Mesendoderm (in vitro differentiated cells): ENCODE results near the gene COL5A2.

Source experiments
- DNase-seq: peaks from one replicate; pipeline ENCODE4 v3.0.0; 2013
- H2AK5ac ChIP-seq: 2 replicates; pipeline ENCODE4 v1.6.1; 2013; ENCODE audit warnings: low read length, inconsistent platforms
- H2BK120ac ChIP-seq: 2 replicates; pipeline ENCODE4 v1.6.1; 2013; ENCODE audit warnings: low read depth, mild to moderate bottlenecking, low read length, moderate library complexity, mixed read lengths
- H2BK15ac ChIP-seq: replicated peaks from 2 replicates; pipeline ENCODE4 v1.6.1; 2013; ENCODE audit warnings: low read depth, mild to moderate bottlenecking, moderate library complexity
- H2BK5ac ChIP-seq: 2 replicates; pipeline ENCODE4 v1.6.1; 2013; ENCODE audit warnings: low read length, inconsistent platforms
- H3K18ac ChIP-seq: 2 replicates; pipeline ENCODE4 v1.6.1; 2013; ENCODE audit warnings: mild to moderate bottlenecking, low read length, mixed read lengths
- H3K23ac ChIP-seq: one replicate; pipeline ENCODE4 v1.6.1; 2013; ENCODE audit warnings: low read length
- H3K27ac ChIP-seq: 2 replicates; pipeline ENCODE4 v1.5.1; 2013; ENCODE audit warnings: low read depth, mild to moderate bottlenecking, inconsistent platforms, low read length, moderate library complexity
- H3K27me3 ChIP-seq: 2 replicates; pipeline ENCODE4 v1.6.1; 2013; ENCODE audit warnings: low read length, control low read depth, mild to moderate bottlenecking, inconsistent platforms; ENCODE audit not compliant: insufficient read depth, poor library complexity
- H3K36me3 ChIP-seq: 2 replicates; pipeline ENCODE4 v1.6.1; 2013; ENCODE audit warnings: low read length, inconsistent platforms; ENCODE audit not compliant: control insufficient read depth, insufficient read depth
- H3K4ac ChIP-seq: one replicate; pipeline ENCODE4 v1.6.1; 2013; ENCODE audit warnings: low read depth, mild to moderate bottlenecking, low read length, moderate library complexity
- H3K4me1 ChIP-seq: 2 replicates; pipeline ENCODE4 v1.6.1; 2013; ENCODE audit warnings: low read depth, low read length, inconsistent platforms; ENCODE audit not compliant: control insufficient read depth
- H3K4me2 ChIP-seq: 2 replicates; pipeline ENCODE4 v1.6.1; 2013; ENCODE audit warnings: low read length
- H3K4me3 ChIP-seq: 2 replicates; pipeline ENCODE4 v1.5.1; 2013; ENCODE audit warnings: mild to moderate bottlenecking, low read length
- H3K56ac ChIP-seq: one replicate; pipeline ENCODE4 v1.6.1; 2013; ENCODE audit warnings: low read length
- H3K79me1 ChIP-seq: 2 replicates; pipeline ENCODE4 v1.6.1; 2013; ENCODE audit warnings: low read length, inconsistent platforms
- H3K79me2 ChIP-seq: 2 replicates; pipeline ENCODE4 v1.6.1; 2013; ENCODE audit warnings: mild to moderate bottlenecking, low read length; ENCODE audit not compliant: control insufficient read depth, insufficient read depth
- H3K9ac ChIP-seq: 2 replicates; pipeline ENCODE4 v1.6.1; 2013; ENCODE audit warnings: low read length, inconsistent platforms
- H4K5ac ChIP-seq: one replicate; pipeline ENCODE4 v1.6.1; 2013; ENCODE audit warnings: low read length
- H4K8ac ChIP-seq: one replicate; pipeline ENCODE4 v1.6.1; 2013; ENCODE audit warnings: low read depth, mild to moderate bottlenecking, control low read depth, low read length, moderate library complexity
- WGBS: extraction: QIAGEN DNeasy Blood & Tissue Kit; methylation state at CpG from one replicate; pipeline ENCODE4 v1.1.7; 2013; ENCODE audit warnings: low lambda C conversion rate, missing lambda C conversion rate; ENCODE audit not compliant: insufficient coverage; ENCODE audit errors: extremely low coverage; 5-methylcytosine and 5-hydroxymethylcytosine counted together

COL5A2 gene

DNA sequence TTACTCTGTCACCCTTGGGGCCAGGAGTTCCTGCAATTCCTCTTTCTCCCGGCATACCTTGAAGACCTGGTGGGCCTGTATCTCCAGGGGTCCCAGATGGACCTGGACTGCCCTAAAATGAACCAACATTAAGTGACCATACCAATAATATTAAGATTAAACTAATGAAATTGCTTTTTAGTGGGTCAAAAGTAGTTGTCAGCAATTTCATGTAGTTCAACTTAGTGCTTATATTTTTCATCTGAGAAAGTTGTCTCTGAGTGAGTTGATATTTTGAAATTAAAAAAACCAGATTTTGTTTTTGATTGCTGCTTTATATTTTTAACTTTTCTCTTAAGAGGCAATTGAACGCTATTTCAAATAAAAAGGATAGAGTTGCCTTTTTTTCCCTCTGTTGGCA, 122.2 kb downstream of the COL5A2 start:
- no CpG with 5 or more reads among the region's 2 CpGs for WGBS
- Histone ChIP-seq H2BK5ac (no peak overlapping the region), H4K8ac (no peak overlapping the region)

GRCh38 chr2:189056200-189057106, 123.1 kb downstream of the COL5A2 start:
- no peak overlapping the region for H3K4ac ChIP-seq
- H3K27me3 ChIP-seq = no peaks in the 10 kb centered on the region
- H2BK120ac ChIP-seq = no peak overlapping the region
- no peak overlapping the region for H3K18ac ChIP-seq
- no peak for DNase-seq
- peaks cover 8% of the 10 kb centered on the region for H3K36me3 ChIP-seq
- H3K23ac ChIP-seq = no peak overlapping the region
- H3K4me1 ChIP-seq = no peaks in the 10 kb centered on the region
- H3K4me3 ChIP-seq = no peak overlapping the region
- H4K8ac ChIP-seq = no peak overlapping the region
- no peak overlapping the region for H2AK5ac ChIP-seq
- no peak overlapping the region for H3K56ac ChIP-seq
- H2BK5ac ChIP-seq = no peak overlapping the region
- no peak overlapping the region for H3K9ac ChIP-seq
- H3K27ac ChIP-seq = no peak overlapping the region
- no peak overlapping the region for H4K5ac ChIP-seq
- H3K79me1 ChIP-seq = no peaks in the 10 kb centered on the region
- no peak overlapping the region for H3K4me2 ChIP-seq
- no CpG with 5 or more reads among the region's 4 CpGs for WGBS
- no peaks in the 10 kb centered on the region for H3K79me2 ChIP-seq
- H2BK15ac ChIP-seq = no peak overlapping the region

More for the DNA sequence above, 122.2 kb downstream of the COL5A2 start:
- Histone ChIP-seq H2AK5ac (no peak overlapping the region), H2BK120ac (no peak overlapping the region), H3K56ac (no peak overlapping the region), H3K27ac (no peak overlapping the region), H3K4ac (no peak overlapping the region), H3K9ac (no peak overlapping the region), H3K79me2 (no peaks in the 10 kb centered on the region), H2BK15ac (no peak overlapping the region), H3K36me3 (peaks cover 8% of the 10 kb centered on the region), H3K27me3 (no peaks in the 10 kb centered on the region), H3K18ac (no peak overlapping the region), H3K4me2 (no peak overlapping the region), H4K5ac (no peak overlapping the region), H3K23ac (no peak overlapping the region), H3K4me3 (no peak overlapping the region), H3K79me1 (no peaks in the 10 kb centered on the region), H3K4me1 (no peaks in the 10 kb centered on the region)
- DNase-seq = no peak

GRCh38 chr2:189050165-189050712, 129.3 kb downstream of the COL5A2 start:
- DNase-seq = no peak
- no peak overlapping the region for H2BK120ac ChIP-seq
- no peak overlapping the region for H2AK5ac ChIP-seq
- no peak overlapping the region for H3K23ac ChIP-seq
- no peak overlapping the region for H2BK5ac ChIP-seq
- no peak overlapping the region for H4K8ac ChIP-seq
- no peak overlapping the region for H3K9ac ChIP-seq
- H3K79me2 ChIP-seq = no peaks in the 10 kb centered on the region
- no peak overlapping the region for H2BK15ac ChIP-seq
- no peak overlapping the region for H3K56ac ChIP-seq
- no peaks in the 10 kb centered on the region for H3K4me1 ChIP-seq
- no peak overlapping the region for H4K5ac ChIP-seq
- no CpG with 5 or more reads among the region's 7 CpGs for WGBS
- no peaks in the 10 kb centered on the region for H3K27me3 ChIP-seq
- no peaks in the 10 kb centered on the region for H3K79me1 ChIP-seq
- H3K27ac ChIP-seq = no peak overlapping the region
- H3K4me3 ChIP-seq = no peak overlapping the region
- H3K36me3 ChIP-seq = peaks cover 10% of the 10 kb centered on the region
- no peak overlapping the region for H3K4ac ChIP-seq
- H3K4me2 ChIP-seq = no peak overlapping the region
- H3K18ac ChIP-seq = no peak overlapping the region

DNA sequence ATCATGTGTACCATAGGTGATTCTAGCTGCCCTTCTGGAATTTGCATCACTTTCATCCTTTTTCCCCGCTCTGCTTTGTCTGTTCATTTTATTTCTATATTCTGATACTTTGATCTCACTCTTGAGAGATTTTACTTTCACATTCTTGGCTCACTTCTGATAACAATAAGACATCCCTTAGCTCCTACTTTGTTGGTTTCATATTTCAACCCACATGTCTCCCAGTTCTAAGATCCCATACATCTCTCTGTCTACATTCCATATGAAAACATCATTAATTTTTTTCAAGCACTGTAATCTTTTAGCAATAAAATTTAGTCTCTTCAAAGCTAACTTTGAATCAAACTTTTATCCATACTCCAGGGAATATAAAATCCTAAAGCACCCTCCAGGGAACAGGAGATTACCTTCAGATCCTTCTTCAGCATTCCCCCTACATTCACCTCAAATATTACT, 129.8 kb downstream of the COL5A2 start:
- no peak overlapping the region for H3K56ac ChIP-seq
- H3K27me3 ChIP-seq = no peaks in the 10 kb centered on the region
- H2BK120ac ChIP-seq = no peak overlapping the region
- H3K79me1 ChIP-seq = no peaks in the 10 kb centered on the region
- no peak overlapping the region for H3K4ac ChIP-seq
- no peak overlapping the region for H2BK15ac ChIP-seq
- no peaks in the 10 kb centered on the region for H3K79me2 ChIP-seq
- no peak for DNase-seq
- H4K8ac ChIP-seq = no peak overlapping the region
- H3K27ac ChIP-seq = no peak overlapping the region
- no peak overlapping the region for H3K4me2 ChIP-seq
- H4K5ac ChIP-seq = no peak overlapping the region
- H2AK5ac ChIP-seq = no peak overlapping the region
- no peak overlapping the region for H3K18ac ChIP-seq
- H3K23ac ChIP-seq = no peak overlapping the region
- H2BK5ac ChIP-seq = no peak overlapping the region
- no peaks in the 10 kb centered on the region for H3K4me1 ChIP-seq
- H3K36me3 ChIP-seq = peaks cover 10% of the 10 kb centered on the region
- H3K4me3 ChIP-seq = no peak overlapping the region
- no peak overlapping the region for H3K9ac ChIP-seq
- no CpG with 5 or more reads among the region's 1 CpG for WGBS

GRCh38 chr2:189048189-189048588, 131.4 kb downstream of the COL5A2 start:
- Histone ChIP-seq H3K27me3 (no peaks in the 10 kb centered on the region), H3K4me2 (no peak overlapping the region), H4K5ac (no peak overlapping the region), H2BK5ac (no peak overlapping the region), H4K8ac (no peak overlapping the region), H3K23ac (no peak overlapping the region), H2AK5ac (no peak overlapping the region), H3K4me1 (no peaks in the 10 kb centered on the region), H3K18ac (no peak overlapping the region), H3K27ac (no peak overlapping the region), H3K9ac (no peak overlapping the region), H3K4me3 (no peak overlapping the region), H3K56ac (no peak overlapping the region), H3K36me3 (peaks cover 12% of the 10 kb centered on the region), H3K79me2 (no peaks in the 10 kb centered on the region), H3K79me1 (no peaks in the 10 kb centered on the region), H3K4ac (no peak overlapping the region), H2BK120ac (no peak overlapping the region), H2BK15ac (no peak overlapping the region)
- 100% methylated on average over 1 of the region's 3 CpGs for WGBS
- DNase-seq = no peak
